Body of pancreas (tissue), 4 donors: ENCODE measurements around the gene ZFP69B. TPM values are rescaled to one million over a fixed set of nuclear protein-coding genes. Genes with fewer than 3 reads are reported as not detected.

Source experiments
- ATAC-seq: fragments of 150-250 bp; one replicate; pipeline ENCODE4 v1.9.1; 2016
- DNase-seq, 4 donors: peaks; one replicate each; pipeline ENCODE4 v3.0.0-alpha.2; 2019
- H3K27ac ChIP-seq, 4 donors: fragments of 200-600 bp; sonication (generic); 1 replicate in 3 of 4; 2 replicates in 1 of 4; pipeline versions ENCODE4 v1.5.1 to v1.6.1; 2016 to 2019; ENCODE audit warnings: mild to moderate bottlenecking in 1 of 4, mixed read lengths in 1 of 4, moderate library complexity in 1 of 4
- H3K27me3 ChIP-seq, 2 donors: fragments of 200-600 bp; sonication (generic); one replicate each; pipeline ENCODE4 v1.6.0; 2016; ENCODE audit warnings: mild to moderate bottlenecking in 1 of 2
- H3K36me3 ChIP-seq, 2 donors: fragments of 200-600 bp; sonication (generic); replicated peaks in 1 of 2; 2 replicates each; pipeline ENCODE4 v1.5.1; 2016; ENCODE audit warnings: low read depth in 2 of 2; ENCODE audit not compliant: insufficient read depth in 1 of 2
- H3K4me1 ChIP-seq: fragments of 200-600 bp; sonication (generic); one replicate; pipeline ENCODE4 v1.6.0; 2016
- H3K4me3 ChIP-seq, 2 donors: fragments of 200-600 bp; sonication (generic); 1 replicate in 1 of 2; 2 replicates in 1 of 2; pipeline ENCODE4 v1.5.1; 2016 to 2019
- H3K9me3 ChIP-seq, 3 donors: fragments of 200-600 bp; sonication (generic); 1 replicate in 2 of 3; 2 replicates in 1 of 3; pipeline ENCODE4 v1.5.1; 2016
- CTCF ChIP-seq, 7 experiments: fragments of 450-650 bp in 4 of 7; fragments of 200-600 bp in 3 of 7; sonication (generic) in 3 of 7; IDR thresholded peaks; one replicate each; pipeline ENCODE4 v1.5.1; 2016 to 2019; ENCODE audit warnings: antibody characterized with exemption in 7 of 7
- POLR2A ChIP-seq, 3 donors: fragments of 450-650 bp; IDR thresholded peaks; one replicate each; pipeline ENCODE4 v1.6.1; 2016; ENCODE audit warnings: antibody characterized with exemption in 3 of 3, mild to moderate bottlenecking in 2 of 3
- WGBS, 2 donors: methylation state at CpG; one replicate each; pipeline ENCODE4 v1.1.5; 2017; 5-methylcytosine and 5-hydroxymethylcytosine counted together
- intact Hi-C: fragments of 100-400 bp; cut with DNase I; formaldehyde crosslinking; loops from one replicate; pipeline ENCODE4 v1.15.1; 2023
- total RNA-seq, 2 donors: library from RNA; depleted of rRNA; stranded (reverse); fragments of >200 nt; gene quantifications; one replicate each; pipeline ENCODE4 v1.1.0, GENCODE V29; 2016

Gene ZFP69B
- total RNA-seq, 2 donors from 2014 or later = 0.66 to 1.8 TPM

- TF ChIP-seq POLR2A (IDR thresholded peaks at IDR 0.05) (no peak), CTCF (IDR thresholded peaks at IDR 0.05) (no peak)
- H3K9me3 ChIP-seq = peaks cover 0 to 7% (median 0%) of the 10 kb centered on the region in 3 donors
- H3K4me3 ChIP-seq = peak overlapping the region; percentile 16 to 77
- peak overlapping the region in 3 of 4 donors; percentile 46 to 77 (median 73) for H3K27ac ChIP-seq
- H3K36me3 ChIP-seq = peaks cover 0 to 2% of the 10 kb centered on the region in 2 donors
- ATAC-seq (no peak), DNase-seq (no peak)
- intact Hi-C loops = no loop called here
- no peaks in the 10 kb centered on the region for H3K27me3 ChIP-seq
- WGBS, 2 donors = 60 to 65% methylated on average over 6 of the region's 6 CpGs
- H3K4me1 ChIP-seq = peaks cover 7% of the 10 kb centered on the region
Measured at GRCh38 chr1:40507973-40508372, 57.7 kb downstream of the ZFP69B start.

GRCh38 chr1:40508375-40509341, 58.4 kb downstream of the ZFP69B start, which contains the start of gene EXO5:
EXO5 (plus strand) TSS chr1:40508767; CDS start chr1:40514545, 5,778 bp downstream.
- WGBS, 2 donors = 0 to 2% methylated on average over 17 to 76 of the region's 76 CpGs
- Histone ChIP-seq H3K4me3 (peak within 1 kb of the TSS; percentile 16 to 77), H3K4me1 (peaks cover 7% of the 10 kb centered on the region), H3K36me3 (no peaks in the 10 kb centered on the region), H3K27me3 (no peaks in the 10 kb centered on the region), H3K9me3 (peaks cover 0 to 7% (median 0%) of the 10 kb centered on the region in 3 donors), H3K27ac (peak within 1 kb of the TSS; percentile 3 to 77 (median 60))
- ATAC-seq (peak; percentile 92), DNase-seq (peak; percentile 73 to 85 (median 76))
- intact Hi-C loops = no loop called here
- TF ChIP-seq POLR2A (IDR thresholded peaks at IDR 0.05) (peak; percentile 17 to 67 (median 61)), CTCF (IDR thresholded peaks at IDR 0.05) (peak in 1 of 7 experiments; percentile 8)

Other genes starting within 250 kb of the ZFP69B start
- not detected for gene TMCO2, start 202.5 kb upstream of the ZFP69B start, total RNA-seq
- gene ZMPSTE24, start 192.2 kb upstream of the ZFP69B start, total RNA-seq = 10 to 100 TPM; 20.8 to 25.7 TPM
- gene COL9A2, start 133.2 kb upstream of the ZFP69B start, total RNA-seq = 10 to 100 TPM in 1 of 2 donors, 1 to 10 TPM in 1; 2.3 to 59.1 TPM
- 10 to 100 TPM; 21.4 to 24.6 TPM for gene SMAP2, start 76.7 kb upstream of the ZFP69B start, total RNA-seq
- 1 to 10 TPM in 1 of 2 donors, under 1 TPM in 1; 0.66 to 1.3 TPM for gene ZFP69, start 26.8 kb downstream of the ZFP69B start, total RNA-seq
- gene EXO5, start 58.3 kb downstream of the ZFP69B start, total RNA-seq = 10 to 100 TPM in 1 of 2 donors, 1 to 10 TPM in 1; 5.2 to 12.9 TPM
- 10 to 100 TPM in 1 of 2 donors, 1 to 10 TPM in 1; 3.1 to 17.1 TPM for gene ZNF684, start 81.2 kb downstream of the ZFP69B start, total RNA-seq
- 1 to 10 TPM in 1 of 2 donors, under 1 TPM in 1; 0.66 to 2.1 TPM for gene RIMS3, start 215.2 kb downstream of the ZFP69B start, total RNA-seq
- 10 to 100 TPM; 37.2 to 44.9 TPM for gene NFYC, start 241.2 kb downstream of the ZFP69B start, total RNA-seq